C4-2B (cell line): ENCODE data around the gene WDR7.

ENCODE experiments used
- CTCF ChIP-seq: fragments of 450-650 bp; conservative IDR thresholded peaks from 2 replicates; pipeline ENCODE4 v1.5.1; 2017; ENCODE audit warnings: mild to moderate bottlenecking
- ZFX ChIP-seq: fragments of 450-650 bp; IDR thresholded peaks from 2 replicates; pipeline ENCODE4 v1.6.1; 2017

- TF ChIP-seq CTCF: no peak
- no peak for TF ChIP-seq ZFX
These were observed 259.1 kb downstream of the WDR7 start for GRCh38 chr18:56910237-56910636.
